ENCODE results near the gene INPP5A. TPM values are rescaled to one million over a fixed set of nuclear protein-coding genes. Genes with fewer than 3 reads are reported as not detected.

INPP5A gene
- total and polyA plus RNA-seq, 7 donors: 17.6 to 132 (median 100) TPM

GRCh38 chr10:132799865-132800264 lies 262.3 kb downstream of the INPP5A start:
- Histone ChIP-seq H3K36me3 (no peaks in the 10 kb centered on the region), H3K27me3 (no peaks in the 10 kb centered on the region), H3K27ac (no peak overlapping the region), H3K4me3 (no peak overlapping the region), H3K4me1 (no peaks in the 10 kb centered on the region), H3K9me3 (peaks cover 0 to 3% (median 1%) of the 10 kb centered on the region in 4 donors)
- intact Hi-C loops (cut with DNase I): no loop called here
- no peak for TF ChIP-seq EP300 (IDR thresholded peaks at IDR 0.05)
- no peak for TF ChIP-seq CTCF (IDR thresholded peaks at IDR 0.05)
- TF ChIP-seq POLR2A (IDR thresholded peaks at IDR 0.05): no peak
- TF ChIP-seq POLR2AphosphoS5 (IDR thresholded peaks at IDR 0.05): no peak
- peak; percentile 52 for DNase-seq
- WGBS, 2 donors: 86 to 89% methylated on average over 11 of the region's 11 CpGs

DNA sequence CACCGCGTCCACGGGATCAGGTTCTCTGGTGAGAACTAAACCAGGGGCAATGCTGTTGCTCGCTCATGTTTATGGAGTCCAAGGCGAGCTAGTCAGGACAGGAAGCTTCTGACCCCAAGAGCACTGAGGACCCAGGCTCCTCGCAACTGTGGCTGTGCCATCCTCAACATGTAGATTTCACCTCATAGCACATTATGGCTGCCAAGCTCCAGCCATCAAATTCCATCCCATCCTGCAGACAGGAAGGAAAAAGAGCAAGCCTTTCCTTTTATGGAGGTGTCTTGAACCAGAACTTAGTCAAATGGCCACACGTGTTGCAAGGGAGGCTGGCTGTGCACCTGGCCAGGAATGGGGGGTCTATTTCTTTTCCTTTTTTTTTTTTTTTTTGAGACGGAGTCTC lies 264.5 kb downstream of the INPP5A start:
- no peak for TF ChIP-seq POLR2A (IDR thresholded peaks at IDR 0.05)
- no peak for TF ChIP-seq CTCF (IDR thresholded peaks at IDR 0.05)
- TF ChIP-seq POLR2AphosphoS5 (IDR thresholded peaks at IDR 0.05): no peak
- TF ChIP-seq EP300 (IDR thresholded peaks at IDR 0.05): no peak
- no peaks in the 10 kb centered on the region for H3K27me3 ChIP-seq
- H3K4me1 ChIP-seq: no peaks in the 10 kb centered on the region
- no peak overlapping the region for H3K4me3 ChIP-seq
- DNase-seq: no peak
- 84 to 89% methylated on average over 8 of the region's 8 CpGs for WGBS, 2 donors
- intact Hi-C loops (cut with DNase I): no loop called here
- H3K36me3 ChIP-seq: no peaks in the 10 kb centered on the region
- H3K27ac ChIP-seq: no peak overlapping the region
- H3K9me3 ChIP-seq: peaks cover 0 to 3% (median 1%) of the 10 kb centered on the region in 4 donors

GRCh38 chr10:132802694-132803320 lies 265.2 kb downstream of the INPP5A start:
- intact Hi-C loops (cut with DNase I): no loop called here
- 71 to 81% methylated on average over 16 of the region's 16 CpGs for WGBS, 2 donors
- Histone ChIP-seq H3K4me3 (no peak overlapping the region), H3K9me3 (peaks cover 0 to 3% (median 1%) of the 10 kb centered on the region in 4 donors), H3K36me3 (no peaks in the 10 kb centered on the region), H3K27me3 (no peaks in the 10 kb centered on the region), H3K4me1 (no peaks in the 10 kb centered on the region), H3K27ac (no peak overlapping the region)
- TF ChIP-seq CTCF (IDR thresholded peaks at IDR 0.05) (no peak), POLR2AphosphoS5 (IDR thresholded peaks at IDR 0.05) (no peak), EP300 (IDR thresholded peaks at IDR 0.05) (no peak), POLR2A (IDR thresholded peaks at IDR 0.05) (no peak)
- DNase-seq: peak; percentile 52

DNA sequence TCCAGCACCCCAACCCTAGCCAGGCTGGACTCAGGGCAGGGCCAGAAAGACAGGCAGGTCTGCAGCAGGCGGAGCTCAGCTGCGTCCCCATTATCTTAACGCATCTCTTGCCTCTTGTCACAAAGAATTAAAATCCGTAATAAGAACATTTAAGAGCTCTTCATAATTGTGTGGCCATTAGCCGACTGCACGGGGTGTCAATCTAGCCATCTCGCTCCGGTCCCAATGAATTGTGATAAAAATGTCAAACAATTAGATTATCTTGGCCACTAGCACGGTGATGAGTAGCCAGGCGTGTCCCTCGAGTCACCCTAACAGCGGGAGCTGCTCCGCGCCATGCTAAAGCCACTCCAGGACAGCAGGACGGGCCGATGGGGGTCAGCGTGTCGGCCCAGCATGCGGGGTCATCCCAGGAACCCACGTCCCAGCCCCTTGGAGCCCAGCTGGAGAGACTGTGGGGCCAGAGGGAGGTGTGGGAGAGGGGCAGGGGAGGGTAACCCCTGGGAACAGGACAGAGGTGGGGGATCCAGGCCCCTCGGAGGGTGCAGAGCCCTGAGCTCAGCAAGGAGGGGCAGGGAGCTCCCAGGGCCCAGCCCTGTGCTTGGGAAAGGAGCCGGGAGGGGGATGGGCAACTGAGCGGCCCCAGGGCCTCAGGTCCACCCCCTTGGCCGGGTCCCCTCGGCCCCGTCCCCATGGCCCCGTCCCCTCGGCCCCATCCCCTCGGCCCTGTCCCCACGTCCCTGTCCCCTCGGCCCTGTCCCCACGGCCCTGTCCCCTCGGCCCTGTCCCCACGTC lies 266.0 kb downstream of the INPP5A start:
- TF ChIP-seq POLR2A (IDR thresholded peaks at IDR 0.05) (no peak), CTCF (IDR thresholded peaks at IDR 0.05) (no peak), EP300 (IDR thresholded peaks at IDR 0.05) (no peak), POLR2AphosphoS5 (IDR thresholded peaks at IDR 0.05) (no peak)
- 77 to 88% methylated on average over 34 of the region's 34 CpGs for WGBS, 2 donors
- intact Hi-C loops (cut with DNase I): no loop called here

More for the DNA sequence above, 266.0 kb downstream of the INPP5A start:
- H3K9me3 ChIP-seq: peaks cover 0 to 3% (median 1%) of the 10 kb centered on the region in 4 donors
- H3K4me3 ChIP-seq: no peak overlapping the region
- peak; percentile 48 for DNase-seq
- H3K4me1 ChIP-seq: no peaks in the 10 kb centered on the region
- no peaks in the 10 kb centered on the region for H3K36me3 ChIP-seq
- H3K27ac ChIP-seq: no peak overlapping the region
- no peaks in the 10 kb centered on the region for H3K27me3 ChIP-seq

Data from sigmoid colon (tissue), 7 donors.